HG03196 (cell line): ENCODE data around the gene RTN4RL1.

Source experiments
- ATAC-seq: cut with Tn5 transposase; IDR thresholded peaks from one replicate; pipeline ENCODE4 v1.9.1; 2021; ENCODE audit not compliant: unreplicated experiment

The RTN4RL1 gene

DNA sequence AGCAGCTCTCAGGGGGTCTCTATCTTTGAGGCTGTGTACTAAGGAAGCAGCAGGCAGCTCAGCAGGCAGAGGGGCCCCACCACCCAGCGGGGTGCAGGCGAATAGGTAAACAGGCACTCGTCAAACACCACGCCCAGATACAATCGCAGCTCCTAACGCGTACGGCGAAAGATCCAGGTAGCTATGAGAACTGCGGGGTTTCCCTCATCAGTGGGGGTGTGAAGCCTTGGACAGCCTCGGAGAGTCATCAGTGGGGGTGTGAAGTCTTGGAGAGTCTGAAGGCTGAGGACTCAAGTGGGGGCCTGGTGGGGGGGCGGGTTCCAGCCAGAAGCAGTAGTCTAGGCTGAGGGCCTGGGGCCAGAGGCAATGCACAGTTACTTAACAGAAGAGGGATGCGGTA, 69.0 kb downstream of the RTN4RL1 start:
- no peak for ATAC-seq

DNA sequence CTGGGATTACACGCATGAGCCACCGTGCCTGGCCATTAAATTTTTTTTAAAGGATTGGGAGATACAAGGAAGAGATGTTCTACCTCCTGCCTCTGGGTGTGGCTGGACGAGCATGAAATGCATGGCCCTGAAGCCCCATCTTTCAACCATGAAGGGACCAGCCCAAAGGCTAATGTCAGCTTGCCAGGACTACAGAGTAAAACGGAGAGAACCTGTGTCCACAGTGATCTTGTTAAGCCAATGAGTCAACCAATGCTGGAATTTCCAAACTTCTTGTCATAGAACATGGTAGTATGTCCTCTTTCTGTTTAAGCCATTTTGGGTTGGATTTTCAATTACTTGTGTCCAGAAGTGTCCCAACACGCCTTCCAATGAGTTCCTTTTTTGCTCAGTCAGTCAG, 71.3 kb downstream of the RTN4RL1 start:
- no peak for ATAC-seq

DNA sequence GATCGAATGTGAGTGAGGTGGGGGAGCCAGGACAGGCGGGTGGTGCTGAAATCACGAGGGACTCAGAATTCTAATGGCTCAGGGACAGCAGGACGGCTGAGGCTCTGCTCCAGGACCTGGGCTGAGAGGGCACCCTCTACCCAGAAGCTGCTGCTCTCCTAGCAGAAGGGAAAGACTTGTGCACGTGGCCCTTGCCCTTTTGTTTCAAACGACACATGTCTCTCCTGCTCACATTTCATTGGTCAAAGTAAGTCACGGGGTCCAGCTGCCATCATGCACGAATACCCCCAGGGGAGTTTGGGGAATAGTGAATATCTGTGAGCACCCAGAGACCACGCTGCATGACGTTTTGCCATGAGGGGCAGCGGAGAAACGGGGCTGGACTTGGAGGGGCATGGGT, 73.2 kb downstream of the RTN4RL1 start:
- no peak for ATAC-seq

DNA sequence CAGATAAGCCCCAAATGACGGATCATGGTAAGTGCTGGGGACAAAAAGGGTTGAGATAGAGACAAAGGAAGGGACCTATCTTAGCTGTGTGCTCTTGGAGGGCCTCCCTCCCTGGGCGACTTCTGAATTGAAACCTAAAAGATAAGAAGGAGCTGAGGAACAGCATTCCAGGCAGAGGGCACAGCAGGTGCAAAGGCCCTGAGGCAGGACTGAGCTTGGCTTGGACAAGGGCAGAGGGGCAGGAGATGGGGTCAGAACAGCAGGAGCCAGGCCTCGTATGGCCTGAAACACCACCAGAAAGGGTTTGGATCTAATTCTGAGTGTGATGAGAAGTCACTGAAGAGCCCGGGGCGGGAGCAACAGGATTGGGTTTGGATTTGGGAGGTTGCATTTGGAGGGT, 75.4 kb downstream of the RTN4RL1 start:
- no peak for ATAC-seq

DNA sequence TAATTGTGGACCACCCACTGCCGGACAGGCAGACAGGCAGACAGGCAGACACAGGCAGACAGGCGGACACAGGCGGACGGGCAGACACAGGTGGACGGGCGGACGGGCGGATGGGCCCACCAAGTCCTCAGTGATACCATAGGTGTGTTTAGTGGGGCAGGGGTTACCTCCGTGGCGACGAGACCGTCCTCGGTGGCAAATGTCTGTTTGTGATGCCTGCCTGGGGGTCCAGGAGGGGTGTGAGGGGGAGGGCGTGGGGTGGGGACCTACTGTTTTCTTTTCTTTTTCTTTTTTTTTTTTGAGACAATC, 76.7 kb downstream of the RTN4RL1 start:
- ATAC-seq: no peak

DNA sequence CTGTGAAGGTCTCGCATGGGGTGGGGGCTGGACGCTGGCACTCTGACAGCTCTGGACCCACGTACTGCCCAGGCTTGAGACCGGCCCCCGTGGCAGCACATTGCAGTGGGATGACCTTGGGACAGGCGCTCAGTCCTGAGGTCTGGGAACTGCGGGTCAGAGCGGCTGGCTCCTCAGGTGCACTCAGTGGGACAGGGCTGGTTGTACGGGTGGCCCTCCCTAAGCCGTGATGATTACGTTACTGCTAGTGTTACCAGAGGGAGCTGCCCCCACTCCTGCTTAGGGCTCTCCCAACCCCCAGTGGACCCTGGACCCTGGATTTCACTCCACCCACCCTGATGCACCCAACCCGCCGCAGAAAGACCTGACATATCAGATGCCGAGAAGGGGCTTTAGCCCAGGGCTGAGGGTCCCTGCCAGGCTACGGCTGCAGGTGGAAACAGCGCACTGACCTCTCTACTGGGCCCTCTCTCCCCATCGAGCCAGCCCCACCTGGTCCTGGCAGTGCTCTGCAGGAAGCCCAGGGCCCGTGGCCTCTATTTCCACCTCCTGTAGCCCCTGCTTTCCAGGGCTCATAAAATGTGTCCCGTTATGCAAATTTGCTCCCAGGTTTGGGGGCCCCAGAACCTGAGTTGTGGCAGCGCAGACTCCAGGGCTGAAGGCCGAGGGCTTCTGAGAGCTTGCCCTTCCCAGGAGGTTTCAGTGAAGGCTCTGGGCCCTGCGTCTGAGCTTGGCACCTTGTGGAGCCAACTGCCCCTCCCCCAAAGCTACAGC, 77.2 kb downstream of the RTN4RL1 start:
- ATAC-seq: no peak

DNA sequence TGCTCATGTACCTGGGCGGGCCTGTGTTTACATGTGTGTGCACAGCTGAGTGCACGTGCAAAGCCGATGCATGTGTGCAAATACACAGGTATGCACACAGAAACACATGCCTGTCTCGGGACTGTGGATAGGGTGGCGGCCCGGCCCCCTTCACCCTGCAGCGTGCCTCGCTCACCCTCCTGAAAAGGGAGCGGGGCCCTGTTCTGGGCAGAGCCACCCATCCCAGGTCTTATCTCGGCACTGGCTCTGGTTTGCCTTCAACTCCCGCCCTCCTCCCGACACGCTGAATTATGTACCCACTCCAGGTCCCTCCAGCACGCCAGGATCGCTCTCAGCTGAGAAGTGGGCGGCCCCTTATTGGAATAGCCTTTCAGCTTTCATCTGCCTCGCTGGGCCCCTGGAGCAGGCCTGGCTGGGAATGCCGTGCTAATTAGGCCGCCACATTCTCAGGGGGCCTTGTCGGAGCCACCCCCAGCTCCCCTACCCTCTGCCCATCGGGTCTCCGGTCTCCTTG, 77.8 kb downstream of the RTN4RL1 start:
- ATAC-seq: no peak

DNA sequence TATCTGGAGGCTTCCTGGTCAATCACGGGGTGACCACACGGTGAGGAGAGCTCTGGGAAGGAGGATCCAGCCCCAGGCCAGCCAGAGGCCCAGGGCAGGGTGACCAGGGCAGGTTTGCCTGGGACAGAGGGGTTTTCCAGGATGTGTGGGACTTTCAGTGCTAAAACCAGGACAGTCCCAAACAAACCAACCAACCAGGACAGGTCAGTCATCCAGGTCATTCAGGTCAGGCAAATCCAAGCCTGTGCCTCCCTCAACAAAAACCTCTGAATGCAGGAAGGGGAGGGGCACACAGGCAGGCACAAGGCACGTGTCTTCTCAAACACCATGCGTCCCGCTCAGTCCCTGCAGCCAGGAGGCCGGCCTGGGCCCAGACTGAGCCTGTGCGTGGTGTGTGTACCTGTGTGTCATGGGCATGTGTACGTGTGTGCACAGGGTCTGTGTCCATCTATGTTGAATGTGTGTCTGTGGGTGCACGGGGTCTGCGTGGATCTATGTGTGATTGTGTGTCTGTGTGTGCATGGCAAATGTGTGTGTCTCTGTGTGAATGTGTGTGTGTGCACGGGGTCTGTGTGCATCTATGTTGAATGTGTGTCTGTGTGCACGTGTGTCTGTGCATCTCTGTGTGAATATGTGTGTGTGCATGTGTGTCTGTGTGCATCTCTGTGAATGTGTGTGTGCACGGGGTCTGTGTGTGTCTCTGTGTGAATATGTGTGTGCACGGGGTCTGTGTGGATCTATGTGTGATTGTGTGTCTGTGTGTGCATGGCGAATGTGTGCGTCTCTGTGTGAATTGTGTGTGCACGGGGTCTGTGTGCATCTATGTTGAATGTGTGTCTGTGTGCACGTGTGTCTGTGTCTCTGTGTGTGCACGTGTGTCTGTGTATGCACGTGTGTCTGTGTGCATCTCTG, 78.9 kb downstream of the RTN4RL1 start:
- ATAC-seq: no peak

DNA sequence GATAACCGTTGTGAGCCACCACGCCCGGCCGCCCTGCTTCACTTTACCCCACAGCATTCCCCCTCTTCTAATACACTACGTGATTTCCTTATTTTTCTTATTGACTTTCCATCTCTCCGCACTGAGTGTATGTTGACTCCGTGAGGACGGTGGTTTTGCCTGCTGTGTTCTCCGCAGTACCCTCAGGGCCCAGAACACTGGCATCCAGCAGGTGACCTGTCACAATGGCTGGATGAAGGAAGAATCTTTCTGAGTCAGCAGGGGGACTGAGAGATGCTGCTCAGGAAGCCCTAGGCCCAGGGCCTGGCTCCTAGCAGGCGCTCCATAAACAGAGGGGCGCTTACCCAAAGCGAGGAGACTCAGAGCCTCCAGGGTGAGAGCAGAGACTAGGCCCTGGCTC, 79.5 kb downstream of the RTN4RL1 start:
- no peak for ATAC-seq

DNA sequence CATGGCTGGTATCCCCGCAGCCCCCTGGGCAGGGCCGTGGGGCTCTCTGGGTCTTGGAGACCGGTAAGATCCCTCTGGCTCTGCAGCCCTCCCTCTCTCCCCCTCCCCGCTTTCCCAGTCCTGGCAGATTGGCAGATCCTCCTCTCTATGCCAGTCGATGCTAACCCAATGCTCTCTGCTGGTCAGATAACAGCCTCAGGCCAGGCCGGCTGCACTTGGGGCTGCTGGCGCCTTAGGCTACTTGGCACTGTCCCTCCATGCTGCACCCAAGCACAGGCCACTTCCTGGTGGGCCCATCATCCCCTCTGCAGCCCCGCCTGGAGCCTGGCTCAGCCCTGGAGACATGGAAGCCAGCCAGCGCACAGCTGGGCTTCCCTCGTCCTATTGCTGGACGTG, 81.7 kb downstream of the RTN4RL1 start:
- no peak for ATAC-seq

DNA sequence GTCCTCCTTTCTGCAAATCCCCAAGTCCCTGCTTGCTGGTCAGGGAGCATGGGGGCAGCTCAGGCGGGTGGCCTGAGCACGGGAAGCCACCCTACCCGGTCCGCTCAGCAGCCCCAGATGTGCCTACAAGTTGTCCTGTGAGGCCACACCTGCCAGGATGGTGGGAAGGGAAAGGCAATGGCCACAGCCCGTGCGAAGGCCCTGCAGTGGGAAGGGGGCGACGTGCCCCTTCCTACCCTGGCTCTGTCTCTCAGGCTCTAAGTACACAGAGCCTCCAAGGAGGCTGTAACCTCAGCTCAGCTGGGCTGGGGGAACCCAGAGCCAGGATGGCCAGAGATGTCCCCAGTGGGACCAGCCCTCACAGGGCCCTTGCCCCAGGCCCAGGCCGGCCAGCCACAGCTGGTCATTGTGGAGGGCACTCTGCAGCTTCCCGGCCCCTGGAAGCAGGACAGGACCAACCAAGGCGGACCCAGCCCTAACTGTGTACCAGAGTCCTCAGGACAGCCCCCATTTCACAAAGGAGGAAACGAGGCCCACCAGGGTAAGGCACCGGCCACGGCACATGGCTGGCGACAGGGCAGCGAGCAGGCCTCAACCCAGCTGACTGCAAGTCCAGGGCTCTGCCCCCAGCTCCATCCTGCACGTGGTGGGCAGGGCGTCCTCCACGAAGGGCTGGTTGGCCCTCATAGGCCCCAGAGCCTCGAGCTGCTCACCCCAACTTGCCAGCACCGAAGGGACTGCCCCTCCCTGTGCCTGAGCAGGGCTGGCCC, 82.3 kb downstream of the RTN4RL1 start:
- ATAC-seq: no peak

DNA sequence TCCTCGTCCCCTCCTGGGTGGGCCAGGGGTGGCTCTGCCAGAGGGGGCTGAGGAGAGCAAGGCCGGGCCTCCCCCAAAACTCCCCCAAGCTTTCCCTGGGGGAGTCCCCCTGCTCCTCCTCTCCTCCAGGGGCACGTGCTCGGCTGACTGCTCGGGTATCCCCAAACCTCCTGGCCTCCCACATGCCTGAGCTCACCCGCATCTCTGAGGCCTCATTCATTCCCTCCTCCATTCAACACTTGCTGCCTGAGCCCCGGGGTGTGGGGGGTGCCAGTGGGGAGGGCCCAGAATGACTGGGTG, 83.1 kb downstream of the RTN4RL1 start:
- no peak for ATAC-seq

DNA sequence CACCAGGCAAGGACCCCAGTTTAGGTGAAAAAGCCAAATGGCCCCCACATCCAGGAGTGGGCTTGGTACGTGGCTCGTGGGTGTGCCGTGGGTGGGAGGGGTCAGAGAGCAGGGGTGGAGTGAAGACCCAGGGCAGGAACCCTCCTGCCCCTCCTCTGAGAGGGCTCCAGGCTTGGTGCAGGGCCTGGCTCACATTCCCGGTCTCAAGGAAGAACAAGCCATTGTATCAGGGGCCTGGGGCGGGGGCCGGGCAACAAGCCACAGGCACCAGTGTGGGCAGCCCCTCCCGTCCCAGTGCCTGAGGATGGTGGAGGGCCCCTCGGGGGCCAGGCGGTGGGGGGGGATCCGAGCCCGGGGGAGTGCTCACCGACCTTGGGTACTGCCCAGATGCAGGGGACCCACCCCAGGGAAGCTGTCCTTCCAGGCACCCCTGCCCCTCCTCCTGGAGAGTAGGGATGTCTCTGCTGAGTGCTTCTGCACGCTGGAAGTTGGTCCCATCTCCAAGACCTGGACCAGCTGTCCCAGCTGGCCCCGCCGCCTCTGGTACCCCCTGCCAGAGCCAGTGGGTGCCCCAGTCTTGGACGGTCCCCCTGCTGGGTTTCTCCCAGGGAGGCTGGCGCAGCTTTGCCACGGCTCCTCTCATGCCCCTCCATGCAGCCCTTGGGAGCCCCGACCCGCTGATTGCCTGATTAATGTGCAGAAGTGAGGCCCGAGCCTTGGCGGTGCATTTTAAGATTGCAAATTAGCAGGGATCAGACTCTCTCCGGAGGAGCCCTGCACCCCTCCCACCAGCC, 83.7 kb downstream of the RTN4RL1 start:
- ATAC-seq: no peak

DNA sequence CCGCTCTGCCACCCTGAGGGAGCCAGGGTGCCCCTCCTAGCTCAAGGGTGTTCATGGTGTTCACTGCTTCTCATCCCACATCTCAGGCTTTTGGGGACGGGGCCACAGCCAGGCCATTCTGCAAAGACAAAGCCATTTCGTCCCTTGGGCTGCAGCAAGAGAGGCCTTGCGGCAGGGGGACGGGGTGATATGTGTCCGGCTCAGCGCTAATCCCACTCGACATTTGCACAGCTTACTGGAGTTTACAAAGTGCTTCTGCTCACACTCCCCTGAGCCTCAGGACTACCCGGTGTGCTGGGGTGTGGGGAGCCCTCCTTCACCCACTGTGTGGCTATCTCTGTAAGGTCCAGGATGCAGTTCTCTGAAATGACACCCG, 84.3 kb downstream of the RTN4RL1 start:
- ATAC-seq: no peak

DNA sequence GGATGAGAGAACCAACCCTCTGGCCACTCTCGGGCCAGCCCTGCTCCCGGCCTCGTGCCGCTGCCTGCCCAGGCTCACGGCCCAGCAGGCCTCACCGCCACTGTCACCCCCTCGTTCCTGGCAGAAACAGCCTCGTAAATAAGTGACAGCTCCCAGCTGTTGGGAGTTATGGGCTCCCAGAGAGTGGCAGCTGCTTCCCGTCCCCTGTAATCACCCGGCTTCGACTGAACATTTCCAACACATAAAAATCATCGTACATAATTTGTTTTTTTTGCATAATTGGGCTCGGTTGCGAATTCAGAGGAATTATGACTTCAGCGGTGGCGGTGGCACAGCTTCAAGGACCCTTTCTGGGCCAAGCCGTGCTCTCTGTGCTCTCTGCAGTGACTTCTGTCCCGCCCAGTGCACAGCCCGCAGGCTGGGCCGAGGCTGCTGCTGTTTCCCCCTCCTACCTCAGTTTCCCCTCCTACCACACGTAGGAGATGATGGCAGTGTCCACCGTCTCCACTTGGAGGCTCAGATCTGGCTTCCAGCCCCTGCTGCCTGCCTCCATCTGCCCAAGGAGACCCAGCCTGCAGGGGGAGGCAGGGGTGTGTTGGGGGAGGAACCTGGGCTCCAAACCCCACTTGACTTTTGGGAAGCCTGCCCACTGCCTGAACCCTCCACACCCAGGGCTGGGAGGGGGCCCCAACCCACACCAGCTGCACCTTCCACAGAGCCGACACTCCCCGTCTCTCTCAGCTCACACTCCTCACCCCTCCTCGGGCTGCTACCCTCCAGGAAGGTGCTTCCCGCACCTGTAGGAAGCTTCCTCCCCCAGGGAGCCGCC, 84.9 kb downstream of the RTN4RL1 start:
- ATAC-seq: no peak

DNA sequence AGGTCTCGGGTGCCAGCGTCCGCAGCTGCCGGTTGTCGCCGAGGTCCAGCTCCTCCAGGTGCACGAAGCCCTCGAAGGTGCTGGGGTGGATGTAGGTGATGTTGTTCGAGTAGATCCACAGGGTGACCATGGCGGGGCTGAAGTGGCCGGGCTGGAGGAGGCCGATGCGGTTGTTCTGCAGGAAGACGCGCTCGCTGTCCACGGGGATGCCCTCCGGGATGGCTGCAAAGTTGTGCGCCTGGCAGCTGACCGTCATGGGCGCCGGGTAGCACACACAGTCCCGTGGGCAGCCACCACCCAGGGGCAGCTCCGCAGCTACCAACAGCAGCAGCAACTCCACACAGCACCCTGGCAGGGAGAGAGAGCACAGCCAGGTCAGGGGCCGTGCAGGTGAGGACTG, 87.7 kb downstream of the RTN4RL1 start:
- ATAC-seq: no peak

DNA sequence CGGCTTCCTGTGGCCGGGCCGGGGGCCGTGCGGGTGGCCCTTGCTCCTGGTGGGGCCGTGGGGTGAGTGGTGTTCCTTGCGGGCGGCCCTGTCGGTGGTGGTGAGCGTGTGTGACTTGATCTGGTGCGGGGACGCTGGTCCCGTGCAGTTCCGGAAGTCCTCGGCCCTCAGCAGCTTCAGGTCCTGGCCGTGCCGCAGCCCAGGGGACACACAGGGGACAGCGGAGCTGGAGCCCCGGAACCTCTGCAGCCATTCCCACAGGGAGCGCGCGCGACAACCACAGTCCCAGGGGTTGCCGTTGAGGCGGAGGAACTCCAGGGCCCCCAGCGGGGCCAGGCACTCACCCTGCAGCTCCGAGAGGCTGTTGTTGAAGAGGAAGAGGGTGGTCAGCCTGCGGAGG, 88.4 kb downstream of the RTN4RL1 start:
- no peak for ATAC-seq

DNA sequence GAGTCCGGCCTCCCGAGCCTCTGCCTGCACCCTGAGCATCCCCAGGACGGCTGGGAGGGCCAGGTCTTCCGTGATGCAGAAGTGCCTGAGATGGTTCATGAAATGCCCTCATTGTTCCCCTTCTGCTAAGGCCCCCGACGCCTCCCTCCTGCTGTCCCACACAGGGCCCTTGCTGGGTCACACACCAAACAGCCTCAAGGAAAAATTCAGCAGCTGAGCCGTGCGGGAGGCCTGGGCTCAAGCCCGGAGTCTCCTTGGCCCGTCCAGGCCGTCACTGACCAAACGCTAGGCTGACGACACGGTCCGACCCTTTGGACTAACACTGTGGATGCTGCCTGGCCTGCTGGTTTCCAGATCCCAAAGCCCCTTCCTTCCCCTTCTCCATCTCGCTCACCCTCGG, 90.2 kb downstream of the RTN4RL1 start:
- no peak for ATAC-seq

DNA sequence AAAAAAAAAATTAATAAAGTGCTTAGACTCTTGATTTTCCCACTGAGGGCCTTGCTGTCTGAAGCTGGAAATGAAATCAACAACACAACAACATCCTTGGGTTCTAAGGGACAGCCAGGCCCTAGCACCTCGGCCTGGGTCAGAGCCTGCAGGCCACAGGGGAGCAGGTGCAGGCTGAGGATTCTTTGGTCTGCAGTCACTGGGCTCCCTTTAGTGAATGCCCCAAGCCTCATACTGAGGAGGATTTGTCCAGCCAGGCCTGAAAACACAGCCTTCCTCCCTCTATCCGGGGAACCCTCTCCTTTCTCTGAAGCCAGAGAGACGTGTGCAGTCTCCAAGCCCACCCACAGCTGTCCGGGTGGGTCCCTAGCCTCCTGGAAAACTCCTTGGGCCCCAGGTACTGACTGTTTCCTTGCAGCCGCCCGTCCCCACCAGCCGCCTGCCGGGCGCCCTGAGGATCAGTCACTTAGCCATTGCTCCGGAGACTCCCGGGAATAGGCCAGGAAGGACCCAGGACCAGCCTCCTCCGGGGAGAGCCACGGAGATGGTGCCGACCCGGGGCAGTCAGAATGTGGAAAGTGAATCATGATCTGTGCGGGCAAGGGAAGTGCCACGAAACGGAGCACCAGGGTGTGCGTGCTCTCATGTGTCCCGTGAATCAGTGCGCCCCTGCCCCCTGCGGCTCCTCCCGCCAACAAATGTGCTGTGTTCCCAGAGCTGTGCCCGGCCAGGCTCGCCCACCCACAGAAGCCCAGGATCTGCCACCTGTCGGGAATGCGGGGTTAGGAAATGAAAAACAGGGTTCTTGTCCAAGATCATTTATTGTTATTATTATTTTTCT, 91.0 kb downstream of the RTN4RL1 start:
- ATAC-seq: no peak
